ENCODE data around the gene CNTNAP5. TPM values are rescaled to one million over a fixed set of nuclear protein-coding genes. Genes with fewer than 3 reads are reported as not detected.

The CNTNAP5 gene
- total RNA-seq, 4 donors from 2014 or later: not detected

DNA sequence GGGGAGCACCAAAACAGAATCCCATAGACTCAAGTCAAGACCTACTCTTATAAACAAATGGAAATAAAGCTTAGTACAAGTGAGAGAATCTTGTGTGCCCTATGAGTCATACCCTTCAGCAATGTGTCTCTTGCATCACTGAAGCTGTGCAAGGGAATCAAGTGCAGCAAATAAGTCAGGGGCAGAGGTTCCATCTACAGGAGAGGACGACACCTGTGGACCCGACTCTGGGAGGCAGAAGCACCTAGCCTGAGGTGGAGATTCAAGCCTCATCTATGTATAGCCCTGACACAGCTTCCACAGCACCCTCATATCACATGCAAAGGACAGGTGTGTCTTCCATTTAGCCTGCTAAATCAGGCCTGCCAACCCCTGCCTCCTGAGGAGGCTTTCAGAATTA lies 298.2 kb downstream of the CNTNAP5 start:
- Histone ChIP-seq H3K4me1 (no peaks in the 10 kb centered on the region), H3K4me3 (no peak overlapping the region), H3K9me3 (no peaks in the 10 kb centered on the region), H3K36me3 (no peaks in the 10 kb centered on the region), H3K27ac (no peak overlapping the region), H3K27me3 (no peaks in the 10 kb centered on the region)
- no peak for DNase-seq (ENCODE audit: low spot score in 2 of 2)
- TF ChIP-seq POLR2AphosphoS5 (IDR thresholded peaks at IDR 0.05) (no peak), EP300 (IDR thresholded peaks at IDR 0.05) (no peak)
- WGBS: 92% methylated on average over 2 of the region's 2 CpGs

DNA sequence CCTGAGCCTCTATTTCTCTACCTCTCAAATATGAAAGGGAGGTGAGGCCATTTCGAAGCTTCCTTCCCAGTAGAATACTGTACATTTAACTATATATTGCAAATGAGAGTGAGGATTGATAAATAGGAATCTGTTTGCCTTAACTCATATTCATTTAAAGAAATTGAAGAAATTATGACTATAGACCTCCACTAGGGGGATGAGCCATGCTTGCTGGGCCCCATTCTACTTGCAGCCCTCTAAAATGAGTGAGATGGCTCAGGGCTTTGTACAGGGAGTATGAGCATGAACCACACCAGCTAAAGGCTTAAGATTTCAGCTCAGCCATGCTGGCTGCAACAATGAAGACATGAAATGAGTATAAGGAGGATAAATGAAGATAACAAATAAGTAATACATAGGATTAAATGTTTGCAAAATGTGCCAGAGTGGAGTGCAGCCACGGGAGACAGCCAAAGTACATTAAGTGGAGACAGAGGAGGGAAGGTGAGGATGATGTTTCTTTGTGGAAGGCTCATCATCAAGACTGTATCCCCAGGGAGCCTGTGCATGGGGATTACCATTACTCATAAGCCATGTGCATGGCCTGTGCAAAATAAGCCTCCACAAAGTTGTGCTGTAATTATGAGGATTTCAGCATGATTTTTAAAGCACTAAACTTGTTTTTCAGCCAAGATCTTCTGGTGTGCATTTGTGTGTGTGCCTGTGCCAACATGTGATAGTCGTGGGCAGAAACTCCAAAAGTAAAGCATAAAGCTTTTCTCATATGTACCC lies 300.8 kb downstream of the CNTNAP5 start:
- H3K4me3 ChIP-seq: no peak overlapping the region
- no peak overlapping the region for H3K27ac ChIP-seq
- DNase-seq (ENCODE audit: low spot score in 2 of 2): no peak
- no peaks in the 10 kb centered on the region for H3K9me3 ChIP-seq
- WGBS: 39% methylated on average over 3 of the region's 3 CpGs
- TF ChIP-seq EP300 (IDR thresholded peaks at IDR 0.05) (no peak), POLR2AphosphoS5 (IDR thresholded peaks at IDR 0.05) (no peak), CTCF (IDR thresholded peaks at IDR 0.05) (no peak), POLR2A (IDR thresholded peaks at IDR 0.05) (no peak)
- no peaks in the 10 kb centered on the region for H3K4me1 ChIP-seq
- no peaks in the 10 kb centered on the region for H3K36me3 ChIP-seq
- no peaks in the 10 kb centered on the region for H3K27me3 ChIP-seq

GRCh38 chr2:124327303-124327702 lies 302.2 kb downstream of the CNTNAP5 start:
- no peaks in the 10 kb centered on the region for H3K4me1 ChIP-seq
- no peak for DNase-seq (ENCODE audit: low spot score in 2 of 2)
- H3K27me3 ChIP-seq: no peaks in the 10 kb centered on the region
- H3K9me3 ChIP-seq: no peaks in the 10 kb centered on the region
- no peak overlapping the region for H3K27ac ChIP-seq
- H3K4me3 ChIP-seq: no peak overlapping the region
- H3K36me3 ChIP-seq: no peaks in the 10 kb centered on the region
- no peak for TF ChIP-seq EP300 (IDR thresholded peaks at IDR 0.05)
- no peak for TF ChIP-seq CTCF (IDR thresholded peaks at IDR 0.05)
- no peak for TF ChIP-seq POLR2AphosphoS5 (IDR thresholded peaks at IDR 0.05)
- TF ChIP-seq POLR2A (IDR thresholded peaks at IDR 0.05): no peak

DNA sequence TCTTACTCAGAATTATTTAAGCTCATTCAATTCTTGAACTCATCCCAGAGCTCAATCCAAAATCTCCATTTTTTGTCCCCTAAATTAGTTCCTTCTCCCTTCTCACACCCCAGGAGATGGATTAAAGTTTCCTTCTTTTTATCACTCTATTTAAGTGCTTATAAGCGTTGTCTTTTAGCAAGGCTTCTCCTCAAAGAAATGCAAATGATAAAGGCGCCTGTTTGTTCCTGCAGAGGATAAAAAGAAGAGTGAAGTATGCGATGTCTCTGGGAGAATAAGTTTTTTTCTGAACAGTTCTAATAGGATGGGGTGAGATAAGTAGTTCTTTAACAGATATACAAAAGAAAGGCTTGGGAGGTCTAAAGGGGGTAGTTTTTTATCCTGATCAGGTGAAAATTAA lies 303.3 kb downstream of the CNTNAP5 start:
- Histone ChIP-seq H3K27me3 (no peaks in the 10 kb centered on the region), H3K27ac (no peak overlapping the region), H3K36me3 (no peaks in the 10 kb centered on the region), H3K9me3 (no peaks in the 10 kb centered on the region), H3K4me3 (no peak overlapping the region), H3K4me1 (no peaks in the 10 kb centered on the region)
- TF ChIP-seq POLR2AphosphoS5 (IDR thresholded peaks at IDR 0.05) (no peak), CTCF (IDR thresholded peaks at IDR 0.05) (no peak), EP300 (IDR thresholded peaks at IDR 0.05) (no peak), POLR2A (IDR thresholded peaks at IDR 0.05) (no peak)
- DNase-seq (ENCODE audit: low spot score in 2 of 2): no peak
- WGBS: 44% methylated on average over 3 of the region's 3 CpGs

GRCh38 chr2:124333784-124334183 lies 308.7 kb downstream of the CNTNAP5 start:
- H3K9me3 ChIP-seq: no peaks in the 10 kb centered on the region
- no peaks in the 10 kb centered on the region for H3K36me3 ChIP-seq
- no peak overlapping the region for H3K27ac ChIP-seq
- no peaks in the 10 kb centered on the region for H3K4me1 ChIP-seq
- WGBS: 72% methylated on average over 4 of the region's 4 CpGs
- H3K4me3 ChIP-seq: no peak overlapping the region
- H3K27me3 ChIP-seq: no peaks in the 10 kb centered on the region
- DNase-seq (ENCODE audit: low spot score in 2 of 2): no peak
- TF ChIP-seq CTCF (IDR thresholded peaks at IDR 0.05) (no peak), POLR2AphosphoS5 (IDR thresholded peaks at IDR 0.05) (no peak), POLR2A (IDR thresholded peaks at IDR 0.05) (no peak), EP300 (IDR thresholded peaks at IDR 0.05) (no peak)
